Erythroblast (primary cell): ENCODE data around the gene LPO.

Experiments
- GATA1 ChIP-seq: IDR thresholded peaks from 2 replicates; pipeline ENCODE4 v1.6.1; 2011; ENCODE audit warnings: low read depth, mild to moderate bottlenecking, control low read depth, low read length, moderate library complexity
- POLR2A ChIP-seq: IDR thresholded peaks from 2 replicates; pipeline ENCODE4 v1.6.1; 2011; ENCODE audit warnings: mild to moderate bottlenecking, low read length

GRCh38 chr17:58300336-58300735 is 62.0 kb downstream of the LPO start:
- no peak for TF ChIP-seq POLR2A
- no peak for TF ChIP-seq GATA1
